Breast epithelium (tissue), 4 donors: ENCODE measurements around the gene RBM33. TPM values are rescaled to one million over a fixed set of nuclear protein-coding genes. Genes with fewer than 3 reads are reported as not detected.
"Not testable (repeated sequence)": the region's sequence is repeated elsewhere in the genome, so short reads cannot be mapped to it uniquely, and the experiment has no call there.

Experiments
- DNase-seq, 2 donors: peaks; one replicate each; pipeline ENCODE4 v3.0.0-alpha.2; 2019; ENCODE audit warnings: low spot score in 2 of 2
- H3K27ac ChIP-seq, 2 donors: fragments of 200-600 bp; sonication (generic) in 1 of 2; one replicate each; pipeline ENCODE4 v1.5.1; 2016 to 2019; ENCODE audit warnings: mild to moderate bottlenecking in 1 of 2
- H3K27me3 ChIP-seq, 2 donors: fragments of 200-600 bp; sonication (generic) in 1 of 2; one replicate each; pipeline versions ENCODE4 v1.5.1 to v1.6.0; 2017 to 2019; ENCODE audit warnings: control low read depth in 1 of 2, mild to moderate bottlenecking in 1 of 2
- H3K36me3 ChIP-seq: fragments of 200-600 bp; one replicate; pipeline ENCODE4 v1.5.1; 2019
- H3K4me1 ChIP-seq, 2 donors: fragments of 200-600 bp; sonication (generic); one replicate each; pipeline ENCODE4 v1.5.1; 2016 to 2019; ENCODE audit warnings: control low read depth in 1 of 2
- H3K4me3 ChIP-seq, 3 donors: fragments of 200-600 bp; sonication (generic); 1 replicate in 2 of 3; 2 replicates in 1 of 3; pipeline ENCODE4 v1.5.1; 2016 to 2019; ENCODE audit warnings: mild to moderate bottlenecking in 3 of 3, moderate library complexity in 2 of 3
- H3K9me3 ChIP-seq, 2 donors: fragments of 200-600 bp; sonication (generic) in 1 of 2; one replicate each; pipeline ENCODE4 v1.5.1; 2016 to 2019; ENCODE audit warnings: control low read depth in 1 of 2
- POLR2A ChIP-seq: fragments of 450-650 bp; IDR thresholded peaks from one replicate; pipeline ENCODE4 v1.6.1; 2016; ENCODE audit warnings: antibody characterized with exemption, mild to moderate bottlenecking, moderate library complexity
- POLR2AphosphoS5 ChIP-seq, 3 donors: sonication (generic); formaldehyde crosslinking; IDR thresholded peaks; one replicate each; pipeline ENCODE4 v1.6.1; 2017; ENCODE audit warnings: antibody characterized with exemption in 3 of 3
- intact Hi-C: fragments of 100-400 bp; cut with DNase I; formaldehyde crosslinking; loops from one replicate; pipeline ENCODE4 v1.15.1; 2023; ENCODE audit warnings: low total_unique reads
- total RNA-seq, 3 donors: library from RNA; depleted of rRNA; stranded (reverse); fragments of >200 nt; gene quantifications; one replicate each; pipeline ENCODE4 v1.1.0, GENCODE V29; 2016
- TF ChIP-seq, protein P1 (sequence below), 3 donors: fragments of 450-650 bp; IDR thresholded peaks; one replicate each; pipeline ENCODE4 v1.5.1; 2016 to 2017; ENCODE audit warnings: antibody characterized with exemption in 3 of 3, mild to moderate bottlenecking in 3 of 3, moderate library complexity in 3 of 3

Gene RBM33
- total RNA-seq, 3 donors from 2014 or later: 34.9 to 58.8 (median 46.5) TPM

- Histone ChIP-seq H3K4me1 (no peaks in the 10 kb centered on the region), H3K4me3 (no peak overlapping the region), H3K36me3 (no peaks in the 10 kb centered on the region), H3K9me3 (no peaks in the 10 kb centered on the region), H3K27me3 (peaks cover 0 to 74% of the 10 kb centered on the region in 2 donors), H3K27ac (no peak overlapping the region)
- intact Hi-C loops: no loop called here
- DNase-seq: no peak
- TF ChIP-seq, protein P1, sequence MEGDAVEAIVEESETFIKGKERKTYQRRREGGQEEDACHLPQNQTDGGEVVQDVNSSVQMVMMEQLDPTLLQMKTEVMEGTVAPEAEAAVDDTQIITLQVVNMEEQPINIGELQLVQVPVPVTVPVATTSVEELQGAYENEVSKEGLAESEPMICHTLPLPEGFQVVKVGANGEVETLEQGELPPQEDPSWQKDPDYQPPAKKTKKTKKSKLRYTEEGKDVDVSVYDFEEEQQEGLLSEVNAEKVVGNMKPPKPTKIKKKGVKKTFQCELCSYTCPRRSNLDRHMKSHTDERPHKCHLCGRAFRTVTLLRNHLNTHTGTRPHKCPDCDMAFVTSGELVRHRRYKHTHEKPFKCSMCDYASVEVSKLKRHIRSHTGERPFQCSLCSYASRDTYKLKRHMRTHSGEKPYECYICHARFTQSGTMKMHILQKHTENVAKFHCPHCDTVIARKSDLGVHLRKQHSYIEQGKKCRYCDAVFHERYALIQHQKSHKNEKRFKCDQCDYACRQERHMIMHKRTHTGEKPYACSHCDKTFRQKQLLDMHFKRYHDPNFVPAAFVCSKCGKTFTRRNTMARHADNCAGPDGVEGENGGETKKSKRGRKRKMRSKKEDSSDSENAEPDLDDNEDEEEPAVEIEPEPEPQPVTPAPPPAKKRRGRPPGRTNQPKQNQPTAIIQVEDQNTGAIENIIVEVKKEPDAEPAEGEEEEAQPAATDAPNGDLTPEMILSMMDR (IDR thresholded peaks at IDR 0.05): no peak
- TF ChIP-seq POLR2A (no peak), POLR2AphosphoS5 (IDR thresholded peaks at IDR 0.05) (no peak)
Observed at GRCh38 chr7:155816192-155816508, 171.7 kb downstream of the RBM33 start.

- DNase-seq: no peak
- intact Hi-C loops: no loop called here
- Histone ChIP-seq H3K27me3 (peaks cover 0 to 68% of the 10 kb centered on the region in 2 donors), H3K9me3 (no peaks in the 10 kb centered on the region), H3K36me3 (no peaks in the 10 kb centered on the region), H3K4me3 (no peak overlapping the region), H3K4me1 (no peaks in the 10 kb centered on the region), H3K27ac (no peak overlapping the region)
- TF ChIP-seq POLR2A: no peak
- TF ChIP-seq, protein P1 (IDR thresholded peaks at IDR 0.05): no peak
- TF ChIP-seq POLR2AphosphoS5 (IDR thresholded peaks at IDR 0.05): no peak
Observed at GRCh38 chr7:155816996-155817395, 172.5 kb downstream of the RBM33 start.

DNA sequence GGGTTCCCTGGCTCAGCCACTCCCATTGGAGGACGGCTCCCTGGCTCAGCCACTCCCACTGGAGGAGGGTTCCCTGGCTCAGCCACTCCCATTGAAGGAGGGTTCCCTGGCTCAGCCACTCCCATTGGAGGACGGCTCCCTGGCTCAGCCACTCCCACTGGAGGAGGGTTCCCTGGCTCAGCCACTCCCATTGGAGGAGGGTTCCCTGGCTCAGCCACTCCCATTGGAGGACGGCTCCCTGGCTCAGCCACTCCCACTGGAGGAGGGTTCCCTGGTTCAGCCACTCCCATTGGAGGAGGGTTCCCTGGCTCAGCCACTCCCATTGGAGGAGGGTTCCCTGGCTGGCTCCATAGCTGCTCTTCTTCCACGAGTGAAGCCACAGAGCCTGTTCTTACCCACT, 173.1 kb downstream of the RBM33 start:
- peaks cover 0 to 64% of the 10 kb centered on the region in 2 donors for H3K27me3 ChIP-seq
- DNase-seq, H3K4me1 ChIP-seq, H3K27ac ChIP-seq, H3K4me3 ChIP-seq, H3K9me3 ChIP-seq, intact Hi-C loops, H3K36me3 ChIP-seq: not testable (repeated sequence)

- no peaks in the 10 kb centered on the region for H3K9me3 ChIP-seq
- no peaks in the 10 kb centered on the region for H3K36me3 ChIP-seq
- intact Hi-C loops: no loop called here
- no peak overlapping the region for H3K27ac ChIP-seq
- no peak overlapping the region for H3K4me3 ChIP-seq
- TF ChIP-seq POLR2AphosphoS5 (IDR thresholded peaks at IDR 0.05): no peak
- no peak for TF ChIP-seq POLR2A
- TF ChIP-seq, protein P1 (IDR thresholded peaks at IDR 0.05): no peak
- H3K4me1 ChIP-seq: no peaks in the 10 kb centered on the region
- DNase-seq: no peak
- peaks cover 0 to 56% of the 10 kb centered on the region in 2 donors for H3K27me3 ChIP-seq
Observed at GRCh38 chr7:155818154-155818819, 173.8 kb downstream of the RBM33 start.

DNA sequence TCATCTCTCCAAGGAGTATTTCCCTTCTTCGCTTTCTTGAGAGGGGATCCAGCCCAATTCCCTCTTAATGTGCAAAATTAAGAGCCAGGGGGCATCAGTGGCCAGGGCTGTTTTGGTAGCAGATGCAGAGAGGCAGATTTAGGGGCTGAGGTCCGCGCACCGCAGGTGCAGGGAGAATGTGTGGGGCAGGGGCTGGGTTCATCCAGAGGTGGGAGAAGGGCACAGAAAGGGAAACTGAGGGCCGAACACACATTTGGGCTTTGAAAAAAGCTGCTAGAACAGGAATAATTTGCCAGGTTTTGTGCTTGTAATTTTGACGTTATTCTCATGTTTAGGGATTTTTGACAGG, 174.3 kb downstream of the RBM33 start:
- H3K9me3 ChIP-seq: no peaks in the 10 kb centered on the region
- TF ChIP-seq POLR2AphosphoS5 (IDR thresholded peaks at IDR 0.05) (no peak), POLR2A (no peak)
- TF ChIP-seq, protein P1 (IDR thresholded peaks at IDR 0.05): no peak
- no peaks in the 10 kb centered on the region for H3K4me1 ChIP-seq
- H3K36me3 ChIP-seq: no peaks in the 10 kb centered on the region
- intact Hi-C loops: no loop called here
- no peak overlapping the region for H3K27ac ChIP-seq
- H3K4me3 ChIP-seq: no peak overlapping the region
- H3K27me3 ChIP-seq: peaks cover 0 to 52% of the 10 kb centered on the region in 2 donors
- no peak for DNase-seq

DNA sequence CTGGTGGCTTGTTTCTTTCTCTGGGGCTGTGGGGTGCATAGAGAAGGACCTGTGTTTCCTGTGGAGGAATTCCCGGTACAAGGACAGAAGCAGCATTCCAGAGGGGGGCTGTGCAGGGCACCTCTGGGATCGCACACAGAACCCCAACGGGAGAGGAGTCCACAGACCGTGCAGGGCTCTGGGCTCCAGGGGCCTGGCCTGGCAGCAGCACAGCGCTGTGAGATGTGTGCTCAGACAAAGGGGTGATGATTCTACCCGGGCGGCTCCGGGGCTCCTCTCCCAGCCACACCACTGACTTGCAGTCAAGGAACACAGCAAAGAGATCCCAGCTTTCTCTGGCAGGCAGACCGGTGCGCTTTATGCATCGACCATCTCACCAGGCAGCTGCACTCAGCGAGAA, 174.7 kb downstream of the RBM33 start:
- H3K9me3 ChIP-seq: no peaks in the 10 kb centered on the region
- H3K36me3 ChIP-seq: no peaks in the 10 kb centered on the region
- no peaks in the 10 kb centered on the region for H3K4me1 ChIP-seq
- no peak for DNase-seq
- no peak overlapping the region for H3K27ac ChIP-seq
- no peak for TF ChIP-seq POLR2A
- TF ChIP-seq, protein P1 (IDR thresholded peaks at IDR 0.05): no peak
- no peak for TF ChIP-seq POLR2AphosphoS5 (IDR thresholded peaks at IDR 0.05)
- intact Hi-C loops: no loop called here
- H3K27me3 ChIP-seq: peaks cover 0 to 48% of the 10 kb centered on the region in 2 donors
- no peak overlapping the region for H3K4me3 ChIP-seq
